Mucosa of stomach (tissue), 1 donor: ENCODE data around the gene TBL1XR1.

Experiments
- H3K27me3 ChIP-seq: one replicate; pipeline ENCODE4 v1.7.0; 2013; ENCODE audit warnings: mild to moderate bottlenecking, low read length; ENCODE audit not compliant: control insufficient read depth, insufficient read depth
- H3K36me3 ChIP-seq: one replicate; pipeline ENCODE4 v1.7.0; 2013; ENCODE audit warnings: low read length; ENCODE audit not compliant: control insufficient read depth, insufficient read depth
- H3K4me1 ChIP-seq: one replicate; pipeline ENCODE4 v1.7.0; 2013; ENCODE audit warnings: mild to moderate bottlenecking, low read length; ENCODE audit not compliant: control insufficient read depth, insufficient read depth
- H3K4me3 ChIP-seq: one replicate; pipeline ENCODE4 v1.7.0; 2013; ENCODE audit warnings: low read length
- H3K9ac ChIP-seq: one replicate; pipeline ENCODE4 v1.7.0; 2013; ENCODE audit warnings: mild to moderate bottlenecking, low read length, moderate library complexity
- H3K9me3 ChIP-seq: one replicate; pipeline ENCODE4 v1.7.0; 2013; ENCODE audit warnings: mild to moderate bottlenecking, low read length, moderate library complexity; ENCODE audit not compliant: control insufficient read depth
- donor health status: Pancreatic carcinoma.

Gene TBL1XR1

GRCh38 chr3:177110386-177110785 is 86.9 kb downstream of the TBL1XR1 start:
- no peaks in the 10 kb centered on the region for H3K27me3 ChIP-seq
- H3K4me1 ChIP-seq: peaks cover 16% of the 10 kb centered on the region
- H3K9me3 ChIP-seq: no peaks in the 10 kb centered on the region

GRCh38 chr3:177109688-177110330 is 87.5 kb downstream of the TBL1XR1 start:
- no peaks in the 10 kb centered on the region for H3K36me3 ChIP-seq
- H3K9ac ChIP-seq: no peak overlapping the region
- no peaks in the 10 kb centered on the region for H3K9me3 ChIP-seq
- peaks cover 18% of the 10 kb centered on the region for H3K4me1 ChIP-seq
- H3K27me3 ChIP-seq: no peaks in the 10 kb centered on the region
- H3K4me3 ChIP-seq: no peak overlapping the region

More at GRCh38 chr3:177110386-177110785, 86.9 kb downstream of the TBL1XR1 start:
- no peaks in the 10 kb centered on the region for H3K36me3 ChIP-seq
- no peak overlapping the region for H3K9ac ChIP-seq
- no peak overlapping the region for H3K4me3 ChIP-seq

- Histone ChIP-seq H3K4me1 (peaks cover 18% of the 10 kb centered on the region), H3K4me3 (no peak overlapping the region), H3K9me3 (no peaks in the 10 kb centered on the region), H3K36me3 (no peaks in the 10 kb centered on the region), H3K9ac (no peak overlapping the region), H3K27me3 (no peaks in the 10 kb centered on the region)
These were observed 88.6 kb downstream of the TBL1XR1 start for GRCh38 chr3:177108648-177109047.

DNA sequence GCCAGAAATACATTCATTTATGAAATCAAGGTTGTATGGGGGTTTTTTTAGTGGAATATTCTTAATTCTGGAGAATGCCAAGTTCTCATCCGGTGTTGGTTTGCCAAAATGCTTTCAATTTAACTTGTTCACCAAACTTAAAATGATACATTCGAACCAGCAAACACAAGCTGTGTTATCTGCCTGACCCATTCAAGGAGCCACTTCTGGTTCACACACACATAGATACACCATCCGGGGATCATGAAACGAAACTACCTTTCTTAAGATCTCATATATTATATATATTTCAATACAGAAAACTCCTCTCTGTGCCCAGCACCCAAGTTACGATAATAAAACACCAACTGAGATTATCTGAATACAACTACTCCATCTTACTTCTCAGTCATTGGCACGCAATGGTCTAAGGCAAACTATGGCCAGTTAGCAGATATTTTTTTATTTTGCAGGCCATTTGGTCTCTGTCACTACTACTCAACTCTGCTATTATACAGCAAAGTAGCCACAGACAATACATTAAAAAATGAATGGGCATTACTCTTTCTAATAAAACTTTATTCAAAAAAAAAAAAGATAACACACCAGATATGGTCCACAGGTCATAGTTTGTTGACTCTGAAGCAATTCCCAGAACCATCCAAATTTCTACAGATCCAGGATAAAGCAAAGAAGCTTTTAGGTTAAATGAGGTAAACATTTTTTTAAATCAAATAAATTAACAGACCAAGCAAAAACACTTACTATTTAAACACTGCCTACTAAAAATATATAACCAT is 89.6 kb downstream of the TBL1XR1 start:
- Histone ChIP-seq H3K27me3 (no peaks in the 10 kb centered on the region), H3K9ac (no peak overlapping the region), H3K9me3 (no peaks in the 10 kb centered on the region), H3K4me3 (no peak overlapping the region), H3K36me3 (no peaks in the 10 kb centered on the region), H3K4me1 (peaks cover 18% of the 10 kb centered on the region)

DNA sequence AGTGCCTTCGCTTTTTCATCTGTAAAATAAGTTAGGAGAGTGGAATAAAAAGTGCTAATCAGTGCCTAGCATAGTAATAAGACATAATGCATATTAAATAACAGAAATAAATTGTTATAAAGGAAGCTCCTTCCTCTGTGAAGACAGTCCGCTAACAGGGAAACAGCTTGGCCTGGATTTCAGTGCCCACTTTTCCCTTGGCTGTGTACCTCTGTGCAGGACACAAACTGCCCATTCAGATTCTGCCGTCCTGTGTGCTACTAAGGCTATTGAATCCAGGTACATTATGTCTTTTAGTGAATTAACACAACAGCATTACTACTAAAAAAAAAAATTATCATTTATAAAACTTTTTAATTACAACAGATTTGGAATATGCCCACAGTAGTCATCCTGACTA is 90.7 kb downstream of the TBL1XR1 start:
- Histone ChIP-seq H3K9ac (no peak overlapping the region), H3K36me3 (no peaks in the 10 kb centered on the region), H3K4me3 (no peak overlapping the region), H3K27me3 (no peaks in the 10 kb centered on the region), H3K9me3 (no peaks in the 10 kb centered on the region), H3K4me1 (peaks cover 18% of the 10 kb centered on the region)

DNA sequence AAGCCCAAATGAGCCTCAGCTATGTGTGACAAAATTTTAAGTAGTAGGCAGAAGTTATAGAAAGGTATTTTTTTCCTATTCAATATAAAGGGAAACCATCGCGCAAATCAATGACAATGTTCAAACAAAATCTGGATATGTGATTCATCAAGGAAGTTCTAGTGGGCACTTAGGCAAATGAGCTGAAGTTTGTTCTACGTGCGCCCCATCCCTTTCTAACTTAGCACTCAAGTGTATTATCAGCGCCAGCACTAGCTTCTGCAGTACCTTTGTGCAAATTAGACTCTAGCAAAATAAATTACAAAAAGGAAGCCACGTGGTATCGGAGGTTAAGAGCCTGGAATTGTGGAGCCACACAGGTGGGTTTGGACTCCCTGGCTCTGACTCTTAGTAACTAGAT is 91.1 kb downstream of the TBL1XR1 start:
- no peak overlapping the region for H3K9ac ChIP-seq
- H3K9me3 ChIP-seq: no peaks in the 10 kb centered on the region
- no peaks in the 10 kb centered on the region for H3K36me3 ChIP-seq
- peaks cover 15% of the 10 kb centered on the region for H3K4me1 ChIP-seq
- H3K27me3 ChIP-seq: no peaks in the 10 kb centered on the region
- H3K4me3 ChIP-seq: no peak overlapping the region

GRCh38 chr3:177105623-177106022 is 91.7 kb downstream of the TBL1XR1 start:
- H3K36me3 ChIP-seq: no peaks in the 10 kb centered on the region
- no peak overlapping the region for H3K4me3 ChIP-seq
- no peaks in the 10 kb centered on the region for H3K27me3 ChIP-seq
- H3K4me1 ChIP-seq: peaks cover 10% of the 10 kb centered on the region
- H3K9me3 ChIP-seq: no peaks in the 10 kb centered on the region
- H3K9ac ChIP-seq: no peak overlapping the region

- Histone ChIP-seq H3K27me3 (no peaks in the 10 kb centered on the region), H3K4me1 (peaks cover 7% of the 10 kb centered on the region), H3K9ac (no peak overlapping the region), H3K4me3 (no peak overlapping the region), H3K36me3 (no peaks in the 10 kb centered on the region), H3K9me3 (no peaks in the 10 kb centered on the region)
These were observed 92.8 kb downstream of the TBL1XR1 start for GRCh38 chr3:177104299-177104992.

GRCh38 chr3:177102553-177102952 is 94.7 kb downstream of the TBL1XR1 start:
- H3K9me3 ChIP-seq: no peaks in the 10 kb centered on the region
- peaks cover 7% of the 10 kb centered on the region for H3K4me1 ChIP-seq
- H3K9ac ChIP-seq: no peak overlapping the region
- no peaks in the 10 kb centered on the region for H3K36me3 ChIP-seq
- H3K4me3 ChIP-seq: no peak overlapping the region
- H3K27me3 ChIP-seq: no peaks in the 10 kb centered on the region

DNA sequence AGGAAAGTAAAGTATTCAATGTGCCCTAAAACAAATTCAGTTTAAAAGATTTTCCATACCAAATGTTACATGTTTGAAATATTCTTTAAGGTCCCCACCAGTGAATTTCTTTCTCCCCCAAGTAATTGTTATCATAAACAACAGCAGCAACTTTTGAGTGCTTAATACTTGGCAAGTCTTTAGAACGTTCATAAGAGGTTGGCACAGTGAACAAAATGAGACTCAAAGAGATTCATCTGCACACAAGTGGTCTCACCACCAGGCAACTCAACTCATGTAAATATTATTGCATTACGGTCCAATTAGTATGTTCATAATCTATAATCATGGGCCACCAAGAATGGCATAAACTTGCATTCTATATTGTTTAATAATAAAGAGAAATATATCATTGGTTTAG is 98.7 kb downstream of the TBL1XR1 start:
- H3K36me3 ChIP-seq: no peaks in the 10 kb centered on the region
- H3K9me3 ChIP-seq: no peaks in the 10 kb centered on the region
- no peaks in the 10 kb centered on the region for H3K27me3 ChIP-seq
- H3K9ac ChIP-seq: no peak overlapping the region
- H3K4me1 ChIP-seq: no peaks in the 10 kb centered on the region
- no peak overlapping the region for H3K4me3 ChIP-seq

DNA sequence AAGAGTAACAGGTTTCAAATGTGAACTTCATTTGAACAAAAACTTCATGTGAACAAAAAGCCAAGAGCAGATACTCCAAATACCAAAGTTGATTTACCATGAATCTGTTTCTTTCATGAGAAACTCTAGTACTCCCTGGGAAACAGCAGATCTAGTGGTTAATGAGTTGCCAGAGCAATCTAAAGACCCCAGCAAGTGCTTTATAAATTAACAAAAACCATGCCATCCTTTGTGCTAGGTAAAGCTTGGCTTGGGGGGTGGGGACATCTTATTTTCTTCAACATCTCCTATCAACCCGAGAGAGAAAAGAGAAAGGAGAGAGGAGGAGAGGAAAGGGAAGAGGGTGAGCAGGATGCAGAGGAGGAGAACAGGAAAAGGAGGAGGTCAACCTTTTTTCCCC is 100.7 kb downstream of the TBL1XR1 start:
- Histone ChIP-seq H3K9me3 (no peaks in the 10 kb centered on the region), H3K9ac (no peak overlapping the region), H3K27me3 (no peaks in the 10 kb centered on the region), H3K4me3 (no peak overlapping the region), H3K4me1 (no peaks in the 10 kb centered on the region), H3K36me3 (no peaks in the 10 kb centered on the region)

DNA sequence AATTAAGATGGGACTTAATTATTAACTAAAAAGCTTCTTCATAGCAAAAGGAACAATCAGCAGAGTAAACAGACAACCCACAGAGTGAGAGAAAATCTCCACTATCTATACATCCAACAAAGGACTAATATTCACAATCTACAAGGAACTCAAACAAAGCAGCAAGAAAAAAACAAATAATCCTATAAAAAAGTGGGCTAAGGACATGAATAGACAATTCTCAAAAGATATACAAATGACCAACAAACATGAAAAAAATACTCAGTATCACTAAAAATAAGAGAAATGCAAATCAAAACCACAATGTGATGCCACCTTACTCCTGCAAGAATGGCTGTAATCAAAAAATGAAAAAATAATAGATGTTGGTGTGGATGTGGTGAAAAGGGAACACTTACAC is 103.3 kb downstream of the TBL1XR1 start:
- Histone ChIP-seq H3K27me3 (no peaks in the 10 kb centered on the region), H3K4me3 (no peak overlapping the region), H3K9me3 (no peaks in the 10 kb centered on the region), H3K36me3 (no peaks in the 10 kb centered on the region), H3K4me1 (no peaks in the 10 kb centered on the region), H3K9ac (no peak overlapping the region)
